HG03571 (cell line): ENCODE results near the gene INPP4B.

Source experiments
- ATAC-seq: cut with Tn5 transposase; IDR thresholded peaks from one replicate; pipeline ENCODE4 v1.9.1; 2021; ENCODE audit not compliant: unreplicated experiment

The INPP4B gene

GRCh38 chr4:142386856-142387255, 459.2 kb downstream of the INPP4B start:
- ATAC-seq: no peak

GRCh38 chr4:142386449-142386848, 459.7 kb downstream of the INPP4B start:
- no peak for ATAC-seq

- ATAC-seq: no peak
Measured at GRCh38 chr4:142383800-142384470, 462.2 kb downstream of the INPP4B start.

- ATAC-seq: no peak
Measured at GRCh38 chr4:142383354-142383753, 462.7 kb downstream of the INPP4B start.

- ATAC-seq: no peak
Measured at GRCh38 chr4:142380052-142380602, 466.0 kb downstream of the INPP4B start.

GRCh38 chr4:142379277-142380051, 466.6 kb downstream of the INPP4B start:
- ATAC-seq: no peak

- ATAC-seq: no peak
Measured at GRCh38 chr4:142378179-142378578, 467.9 kb downstream of the INPP4B start.

- no peak for ATAC-seq
Measured at GRCh38 chr4:142377342-142378091, 468.6 kb downstream of the INPP4B start.

- ATAC-seq: no peak
Measured at GRCh38 chr4:142376204-142376603, 469.9 kb downstream of the INPP4B start.

- no peak for ATAC-seq
Measured at GRCh38 chr4:142373610-142374009, 472.5 kb downstream of the INPP4B start.

- no peak for ATAC-seq
Measured at GRCh38 chr4:142372530-142373260, 473.4 kb downstream of the INPP4B start.

GRCh38 chr4:142369141-142369540, 477.0 kb downstream of the INPP4B start:
- ATAC-seq: no peak

- no peak for ATAC-seq
Measured at GRCh38 chr4:142367418-142368180, 478.5 kb downstream of the INPP4B start.

- no peak for ATAC-seq
Measured at GRCh38 chr4:142366769-142367181, 479.3 kb downstream of the INPP4B start.

- ATAC-seq: no peak
Measured at GRCh38 chr4:142365391-142365790, 480.7 kb downstream of the INPP4B start.

GRCh38 chr4:142363686-142364085, 482.4 kb downstream of the INPP4B start:
- ATAC-seq: no peak

- no peak for ATAC-seq
Measured at GRCh38 chr4:142361981-142362380, 484.1 kb downstream of the INPP4B start.

- ATAC-seq: no peak
Measured at GRCh38 chr4:142360657-142361056, 485.4 kb downstream of the INPP4B start.

- ATAC-seq: no peak
Measured at GRCh38 chr4:142358656-142359055, 487.4 kb downstream of the INPP4B start.

- ATAC-seq: no peak
Measured at GRCh38 chr4:142356801-142357200, 489.3 kb downstream of the INPP4B start.
